ENCODE measurements around the gene EEFSEC.

GRCh38 chr3:128153156-128154041, at the start of gene EEFSEC:
- TF ChIP-seq EZH2 (optimal IDR thresholded peaks at IDR 0.05; ENCODE audit: low read depth, low read length) (no peak), EZH2phosphoT487 (IDR thresholded peaks at IDR 0.05; ENCODE audit: low read length) (no peak), CTCF (IDR thresholded peaks at IDR 0.05; ENCODE audit: low read length) (no peak)

Measured in MM.1S (cell line).